IMR-90 (cell line): ENCODE results near the gene PTCD2. TPM values are rescaled to one million over a fixed set of nuclear protein-coding genes. Genes with fewer than 3 reads are reported as not detected.

Experiments
- ATAC-seq: fragments of 200-7000 bp; cut with Tn5 transposase; 2 replicates; pipeline ENCODE4 v1.9.1; 2020; ENCODE audit warnings: low read depth, mild to moderate bottlenecking, moderate library complexity
- BruUV-seq: library from RNA; stranded (reverse); fragments of 400-500 nt; replicated peaks from 2 replicates; lab custom pipeline; 2021; lab: Mats Ljungman, UMichigan
- CTCF ChIA-PET: fragments of 300-600 bp; formaldehyde crosslinking; extraction: SDS; loops from one replicate; lab custom pipeline; 2021; ENCODE audit warnings: antibody characterized with exemption; lab: Yijun Ruan, JAX
- POLR2A ChIA-PET: fragments of 300-600 bp; sonication (Branson Sonifier 250); formaldehyde crosslinking; loops from one replicate; lab custom pipeline; 2022; ENCODE audit warnings: antibody characterized with exemption; ENCODE audit not compliant: unreplicated experiment; lab: Charles Lee
- DNase-seq: peaks from one replicate; pipeline ENCODE4 v3.0.0; 2013
- H2AFZ ChIP-seq: replicated peaks from 2 replicates; pipeline ENCODE3; 2013; ENCODE audit warnings: low read length, mild to moderate bottlenecking; ENCODE audit not compliant: poor library complexity
- H2AK5ac ChIP-seq: 2 replicates; pipeline ENCODE4 v1.6.1; 2013; ENCODE audit warnings: low read depth, low read length, inconsistent platforms
- H2AK9ac ChIP-seq: replicated peaks from 2 replicates; pipeline ENCODE3; 2013; ENCODE audit warnings: mild to moderate bottlenecking, low read depth, low read length, moderate library complexity; ENCODE audit not compliant: poor library complexity
- H2BK120ac ChIP-seq: 2 replicates; pipeline ENCODE4 v1.6.1; 2013; ENCODE audit warnings: low read depth, low read length, inconsistent platforms
- H2BK15ac ChIP-seq: 3 replicates; pipeline ENCODE4 v1.6.1; 2013; ENCODE audit warnings: low read depth, low read length, inconsistent platforms
- H2BK20ac ChIP-seq: 2 replicates; pipeline ENCODE4 v1.6.1; 2013; ENCODE audit warnings: low read depth, mild to moderate bottlenecking, inconsistent platforms, low read length, moderate library complexity
- H2BK5ac ChIP-seq: 2 replicates; pipeline ENCODE4 v1.6.1; 2013; ENCODE audit warnings: mild to moderate bottlenecking, low read depth, low read length, inconsistent platforms; ENCODE audit not compliant: poor library complexity, severe bottlenecking
- H3K14ac ChIP-seq: replicated peaks from 2 replicates; pipeline ENCODE4 v1.6.1; 2013; ENCODE audit warnings: low read depth, low read length, inconsistent platforms
- H3K18ac ChIP-seq: 2 replicates; pipeline ENCODE4 v1.6.1; 2013; ENCODE audit warnings: low read depth, low read length, control low read depth
- H3K23ac ChIP-seq: 2 replicates; pipeline ENCODE4 v1.6.1; 2013; ENCODE audit warnings: low read depth, low read length, inconsistent platforms
- H3K27ac ChIP-seq: 2 replicates; pipeline ENCODE4 v1.5.1; 2013; ENCODE audit warnings: mild to moderate bottlenecking, control low read depth, low read length; ENCODE audit not compliant: insufficient read depth
- H3K27me3 ChIP-seq: 2 replicates; pipeline ENCODE4 v1.6.1; 2013; ENCODE audit warnings: low read length; ENCODE audit not compliant: control insufficient read depth, insufficient read depth
- H3K36me3 ChIP-seq: 2 replicates; pipeline ENCODE4 v1.6.1; 2013; ENCODE audit warnings: low read length, mixed read lengths; ENCODE audit not compliant: control insufficient read depth, insufficient read depth
- H3K4ac ChIP-seq: 2 replicates; pipeline ENCODE4 v1.6.1; 2013; ENCODE audit warnings: low read depth, low read length, inconsistent platforms
- H3K4me1 ChIP-seq: 2 replicates; pipeline ENCODE4 v1.6.1; 2013; ENCODE audit warnings: low read length, mixed read lengths; ENCODE audit not compliant: control insufficient read depth, insufficient read depth
- H3K4me2 ChIP-seq: 2 replicates; pipeline ENCODE4 v1.6.1; 2013; ENCODE audit warnings: low read depth, mild to moderate bottlenecking, control low read depth, low read length, moderate library complexity
- H3K4me3 ChIP-seq: 2 replicates; pipeline ENCODE4 v1.5.1; 2013; ENCODE audit warnings: low read depth, mild to moderate bottlenecking, control low read depth, low read length, moderate library complexity; ENCODE audit not compliant: insufficient read depth
- H3K56ac ChIP-seq: 2 replicates; pipeline ENCODE4 v1.6.1; 2013; ENCODE audit warnings: low read length, inconsistent platforms; ENCODE audit not compliant: insufficient read depth; ENCODE audit errors: extremely low read depth
- H3K79me1 ChIP-seq, 2 experiments: 2 replicates each; pipeline ENCODE4 v1.6.1; 2013; ENCODE audit warnings: low read length in 2 of 2, inconsistent platforms in 1 of 2, low read depth in 1 of 2
- H3K9ac ChIP-seq: 2 replicates; pipeline ENCODE4 v1.6.1; 2013; ENCODE audit warnings: low read depth, low read length, control low read depth
- H3K9me1 ChIP-seq: 2 replicates; pipeline ENCODE4 v1.6.1; 2013; ENCODE audit warnings: low read length, inconsistent platforms; ENCODE audit not compliant: insufficient read depth
- H3K9me3 ChIP-seq: 2 replicates; pipeline ENCODE4 v1.6.1; 2013; ENCODE audit warnings: low read length; ENCODE audit not compliant: control insufficient read depth, insufficient read depth
- H4K20me1 ChIP-seq: 2 replicates; pipeline ENCODE4 v1.6.1; 2013; ENCODE audit warnings: low read length, inconsistent platforms; ENCODE audit not compliant: insufficient read depth
- H4K5ac ChIP-seq: 2 replicates; pipeline ENCODE4 v1.6.1; 2013; ENCODE audit warnings: mild to moderate bottlenecking, low read depth, low read length, control low read depth
- H4K8ac ChIP-seq, 2 experiments: 2 replicates each; pipeline ENCODE4 v1.6.1; 2013; ENCODE audit warnings: low read depth in 2 of 2, low read length in 2 of 2, control low read depth in 1 of 2, inconsistent platforms in 1 of 2
- H4K91ac ChIP-seq: 2 replicates; pipeline ENCODE4 v1.6.1; 2013; ENCODE audit warnings: low read depth, low read length, inconsistent platforms; ENCODE audit not compliant: insufficient read depth
- CEBPB ChIP-seq: IDR thresholded peaks from 2 replicates; pipeline ENCODE4 v1.6.1; 2012; ENCODE audit warnings: low read depth, low read length, improper control_type of control experiment
- USF2 ChIP-seq: fragments of 150-350 bp; IDR thresholded peaks from 2 replicates; pipeline ENCODE4 v1.6.1; 2017; ENCODE audit warnings: mild to moderate bottlenecking, antibody characterized with exemption, low read length, low read depth
- WGBS, 2 experiments: methylation state at CpG; one replicate each; pipeline versions ENCODE4 v1.1.5 to v1.1.7; 2013; ENCODE audit warnings: missing lambda C conversion rate in 2 of 2; ENCODE audit not compliant: insufficient read length in 1 of 2; ENCODE audit errors: extremely low coverage in 2 of 2; 5-methylcytosine and 5-hydroxymethylcytosine counted together
- dilution Hi-C: fragments of 300-500 bp; cut with HindIII; formaldehyde crosslinking; loops from one replicate; pipeline ENCODE4 v1.14.3; 2018; ENCODE audit warnings: low sequenced_read_pairs; ENCODE audit not compliant: unreplicated experiment
- in situ Hi-C: fragments of 300-500 bp; cut with MboI; formaldehyde crosslinking; loops from 3 replicates; pipeline ENCODE4 v1.14.3; 2019; ENCODE audit warnings: low sequenced_read_pairs, inconsistent platforms, mixed read lengths
- intact Hi-C: fragments of 100-400 bp; cut with micrococcal nuclease; formaldehyde crosslinking; loops from 2 replicates; pipeline ENCODE4 v1.10.0; 2022
- polyA plus RNA-seq, 3 experiments: library from polyadenylated mRNA; depleted of rRNA; stranded (reverse); fragments of >200 nt; gene quantifications; 2 replicates each; pipeline ENCODE4 v1.2.3, GENCODE V29; 2012; ENCODE audit warnings: low replicate concordance in 1 of 3
- total RNA-seq: library from RNA; depleted of rRNA; stranded (reverse); fragments of >200 nt; gene quantifications from 2 replicates; pipeline ENCODE4 v1.2.3, GENCODE V29; 2012

Gene PTCD2
- total and polyA plus RNA-seq, 2 of the 4 experiments (the other 2 are of a cell fraction) = 6.5 to 9.9 TPM

GRCh38 chr5:72408603-72409002, 88.4 kb downstream of the PTCD2 start:
- H2BK20ac ChIP-seq = no peak overlapping the region
- H3K4me1 ChIP-seq = peaks cover 7% of the 10 kb centered on the region
- dilution Hi-C loops (no loop called here), intact Hi-C loops (no loop called here), in situ Hi-C loops (no loop called here)
- no peak overlapping the region for H3K4me2 ChIP-seq
- CTCF ChIA-PET = no interaction called here
- H3K9me3 ChIP-seq = no peaks in the 10 kb centered on the region
- H3K14ac ChIP-seq = no peak overlapping the region
- BruUV-seq = no TSS peak
- H3K27me3 ChIP-seq = no peaks in the 10 kb centered on the region
- no peaks in the 10 kb centered on the region for H3K79me1 ChIP-seq
- no peak overlapping the region for H4K8ac ChIP-seq
- no peak overlapping the region for H2BK120ac ChIP-seq
- H3K23ac ChIP-seq = no peak overlapping the region
- no peak overlapping the region for H2BK5ac ChIP-seq
- H3K56ac ChIP-seq = no peak overlapping the region
- H2AK9ac ChIP-seq = no peak overlapping the region
- peak; percentile 17 for DNase-seq
- no peak overlapping the region for H3K4ac ChIP-seq
- H2AFZ ChIP-seq = no peak overlapping the region
- H3K4me3 ChIP-seq = no peak overlapping the region
- POLR2A ChIA-PET = no interaction called here
- no peak overlapping the region for H4K91ac ChIP-seq
- H2BK15ac ChIP-seq = no peak overlapping the region
- TF ChIP-seq USF2 = no peak
- peak; percentile 67 for TF ChIP-seq CEBPB
- WGBS, 2 experiments = no CpG with 5 or more reads among the region's 4 CpGs
- H3K9ac ChIP-seq = no peak overlapping the region
- no peak overlapping the region for H4K5ac ChIP-seq
- H3K9me1 ChIP-seq = no peaks in the 10 kb centered on the region
- H3K18ac ChIP-seq = no peak overlapping the region
- no peaks in the 10 kb centered on the region for H4K20me1 ChIP-seq
- no peak overlapping the region for H3K27ac ChIP-seq
- ATAC-seq = no peak
- H3K36me3 ChIP-seq = no peaks in the 10 kb centered on the region
- H2AK5ac ChIP-seq = no peak overlapping the region
